Suppressor macrophage treated with lipopolysaccharide for 1 hour (primary cell): ENCODE results near the gene GPR22.
A peak's percentile ranks its signal among the peaks of the same experiment; 100 is the strongest.

ENCODE experiments used
- DNase-seq, 3 donors: peaks; one replicate each; pipeline ENCODE4 v3.0.0-alpha.2; 2020 to 2022

The GPR22 gene, protein sequence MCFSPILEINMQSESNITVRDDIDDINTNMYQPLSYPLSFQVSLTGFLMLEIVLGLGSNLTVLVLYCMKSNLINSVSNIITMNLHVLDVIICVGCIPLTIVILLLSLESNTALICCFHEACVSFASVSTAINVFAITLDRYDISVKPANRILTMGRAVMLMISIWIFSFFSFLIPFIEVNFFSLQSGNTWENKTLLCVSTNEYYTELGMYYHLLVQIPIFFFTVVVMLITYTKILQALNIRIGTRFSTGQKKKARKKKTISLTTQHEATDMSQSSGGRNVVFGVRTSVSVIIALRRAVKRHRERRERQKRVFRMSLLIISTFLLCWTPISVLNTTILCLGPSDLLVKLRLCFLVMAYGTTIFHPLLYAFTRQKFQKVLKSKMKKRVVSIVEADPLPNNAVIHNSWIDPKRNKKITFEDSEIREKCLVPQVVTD

DNA sequence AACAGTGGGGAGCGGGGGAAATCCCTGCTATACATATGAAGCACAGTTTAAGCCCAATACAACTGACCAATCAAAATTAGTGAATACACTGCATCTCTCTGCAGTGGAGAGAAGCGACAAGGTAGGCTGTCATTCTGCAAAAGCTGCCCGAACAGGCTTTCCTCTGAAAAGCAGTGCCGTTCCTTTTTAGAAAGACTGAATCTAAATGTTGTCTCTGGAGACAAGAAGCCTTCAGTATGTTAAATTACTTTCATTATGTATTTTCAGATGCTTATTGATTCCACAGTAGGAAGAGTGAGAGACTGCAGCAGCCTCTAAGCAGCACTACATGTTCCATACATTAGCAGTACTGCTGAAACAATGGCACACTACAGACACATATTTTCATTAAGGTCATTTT is at the start of gene GPR22:
Gene GPR22 (plus strand): TSS at position 129 of the 400 bp plus-strand sequence. CDS start 4,004 bp downstream, outside the sequence.
- DNase-seq, result no peak

DNA sequence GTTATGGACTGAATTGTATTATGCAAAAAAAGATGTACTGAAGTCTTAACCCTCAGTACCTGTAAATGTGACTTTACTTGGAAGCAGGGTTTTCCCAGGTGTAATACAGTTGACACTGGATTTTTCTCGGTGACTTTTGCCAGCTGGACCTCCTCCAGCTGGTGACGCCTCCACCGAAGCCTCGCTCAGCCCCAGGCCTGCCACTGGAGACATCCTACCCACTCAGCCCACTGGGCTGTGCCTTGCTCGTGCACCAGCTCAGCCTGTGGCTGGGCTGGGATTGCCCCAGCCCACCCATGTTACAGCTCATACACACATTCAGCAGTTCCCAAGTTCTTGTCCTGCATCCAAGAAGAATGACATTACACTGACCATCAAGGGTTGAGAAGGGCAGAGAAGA is 42.4 kb upstream of the GPR22 start:
- DNase-seq, result no peak

DNA sequence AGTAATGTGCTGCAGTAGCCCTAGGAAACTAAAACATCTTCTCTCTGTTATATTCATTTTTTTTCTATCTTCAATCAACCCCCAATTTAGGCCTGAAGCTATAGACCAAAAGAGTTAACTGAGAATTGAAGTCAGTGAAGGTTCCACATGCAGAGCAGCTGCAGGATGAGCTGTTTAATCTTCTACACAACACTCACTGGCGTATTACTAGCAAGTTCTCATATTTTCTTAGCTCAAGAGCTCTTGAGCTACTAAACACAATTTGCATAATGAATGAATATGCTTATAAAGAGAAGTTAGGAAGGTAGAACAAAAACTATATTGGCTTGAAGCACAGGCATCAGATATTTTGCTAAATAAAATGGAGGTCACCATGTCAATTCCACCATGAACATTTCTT is 41.2 kb upstream of the GPR22 start:
- no peak for DNase-seq

DNA sequence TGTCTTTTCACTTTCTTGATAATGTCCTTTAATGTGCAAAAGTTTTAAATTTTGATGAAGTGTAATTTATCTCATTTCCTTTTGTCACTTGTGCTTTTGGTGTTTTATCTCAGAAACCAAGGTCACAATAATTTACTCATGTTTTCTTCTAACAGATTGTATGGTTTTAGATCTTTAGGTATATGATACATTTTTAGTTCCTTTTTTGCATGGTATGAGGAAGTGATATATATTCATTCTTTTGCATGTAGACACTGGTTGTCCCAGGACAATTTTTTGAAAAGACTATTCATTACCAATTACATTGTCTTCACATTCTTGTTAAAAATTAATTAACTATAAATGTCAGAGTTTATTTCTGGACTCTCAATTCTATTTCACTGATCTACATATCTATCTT is 39.8 kb upstream of the GPR22 start:
- no peak for DNase-seq

DNA sequence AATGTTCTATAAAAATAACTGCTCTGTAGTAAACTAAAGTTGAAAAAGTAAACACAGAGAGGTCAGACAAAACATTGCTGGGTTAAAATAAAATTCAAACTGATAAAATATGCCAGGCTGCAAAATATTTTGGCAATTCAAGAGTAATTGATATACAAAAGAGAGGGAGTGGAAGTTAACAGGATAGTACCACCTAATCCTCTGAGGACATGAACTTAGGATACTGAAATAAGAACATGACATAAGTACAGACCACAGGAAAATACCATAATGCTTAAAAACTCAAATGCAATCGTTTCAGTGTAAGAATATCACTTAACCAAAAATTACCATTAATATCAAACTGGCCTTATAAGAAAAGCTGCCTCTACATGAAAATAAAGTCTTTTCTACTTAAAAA is 37.6 kb upstream of the GPR22 start:
- DNase-seq, result no peak

DNA sequence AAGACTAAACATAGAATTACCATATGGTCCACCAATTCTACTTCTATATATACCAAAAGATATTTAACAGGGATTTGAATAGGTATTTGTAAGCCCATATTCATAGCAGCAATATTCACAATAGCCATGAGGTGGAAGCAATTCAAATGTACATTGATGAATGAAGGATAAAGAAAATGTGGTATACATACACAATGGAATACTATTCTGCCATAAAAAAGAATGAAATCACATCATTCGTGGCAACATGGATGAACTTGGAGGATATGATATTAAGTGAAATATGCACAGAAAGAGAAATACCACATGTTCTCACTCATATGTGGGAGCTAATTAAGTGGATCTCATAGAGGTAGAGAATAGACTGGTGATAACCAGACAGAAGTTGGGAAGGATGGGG is 34.1 kb upstream of the GPR22 start:
- no peak for DNase-seq

DNA sequence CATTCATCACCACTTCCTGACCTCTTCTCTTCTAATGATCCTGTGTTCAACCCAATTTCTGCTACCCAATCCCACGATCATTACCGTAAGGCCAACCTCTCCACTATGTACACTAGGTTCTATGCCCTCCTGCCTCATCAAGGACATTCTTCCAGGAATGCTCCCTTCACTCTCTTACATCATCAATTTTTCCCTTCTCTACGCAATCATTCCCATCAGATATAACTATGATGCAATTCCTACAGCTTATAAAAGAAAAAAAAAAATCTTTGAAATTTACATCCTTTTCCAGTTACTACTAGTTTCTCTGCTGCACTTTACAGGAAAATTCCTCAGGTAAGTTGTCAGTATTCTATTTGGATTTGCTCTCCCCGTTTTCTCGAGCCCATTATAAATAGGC is 30.8 kb upstream of the GPR22 start:
- no peak for DNase-seq

DNA sequence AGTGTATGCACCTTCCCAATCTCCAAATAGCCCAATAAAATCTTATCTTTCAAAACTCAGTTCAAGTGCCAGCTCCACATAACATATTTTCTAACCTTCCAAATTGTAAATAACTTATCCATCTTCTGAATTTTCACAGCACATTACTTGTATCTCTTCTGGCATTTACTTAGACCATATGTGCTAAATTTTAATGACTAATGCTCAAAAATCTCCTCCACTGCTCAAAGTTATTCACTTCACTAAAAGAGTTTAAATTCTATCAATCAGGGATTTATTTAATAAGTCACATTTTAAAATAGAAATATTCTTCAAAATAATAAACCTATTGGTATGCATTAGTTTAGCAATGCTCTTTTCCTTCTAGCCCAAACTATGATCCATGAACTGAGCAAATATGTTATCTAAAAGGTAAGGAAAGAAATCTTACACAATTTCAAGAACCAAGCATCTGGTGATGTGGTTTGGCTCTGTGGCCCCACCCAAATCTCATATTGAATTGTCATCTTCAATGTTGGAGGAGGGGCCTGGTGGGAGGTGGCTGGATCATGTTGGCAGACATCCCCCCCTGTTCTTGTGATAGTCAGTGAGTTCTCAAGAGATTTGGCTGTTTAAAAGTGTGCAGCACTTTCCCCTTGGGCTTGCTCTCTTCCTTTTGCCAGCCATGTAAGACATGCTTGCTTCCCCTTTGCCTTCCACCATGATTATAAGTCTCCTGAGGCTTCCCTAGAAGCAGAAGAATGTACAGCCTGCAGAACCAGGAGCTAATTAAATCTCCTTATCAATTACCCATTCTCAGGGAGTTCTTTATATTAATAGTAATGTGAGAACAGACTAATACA is 28.1 kb upstream of the GPR22 start:
- DNase-seq, result no peak

DNA sequence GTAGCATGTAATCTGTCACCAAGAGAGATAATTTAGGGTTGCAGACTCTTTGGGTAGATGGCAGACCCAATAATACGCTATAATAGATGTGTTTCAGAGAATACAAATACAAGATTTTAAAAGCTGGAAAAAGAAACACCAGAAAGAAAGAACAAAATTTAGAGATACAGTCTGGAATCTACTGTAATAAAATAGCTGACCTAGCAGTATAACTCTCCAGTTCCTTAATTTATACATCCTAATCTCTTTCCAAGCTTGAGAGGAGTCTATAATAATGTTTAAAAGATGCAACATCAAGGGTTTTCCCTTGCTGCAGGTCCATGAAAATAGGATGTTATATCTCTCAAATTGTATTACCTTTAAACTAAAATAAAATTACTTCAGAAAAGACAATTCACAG is 27.2 kb upstream of the GPR22 start:
- DNase-seq, result no peak

DNA sequence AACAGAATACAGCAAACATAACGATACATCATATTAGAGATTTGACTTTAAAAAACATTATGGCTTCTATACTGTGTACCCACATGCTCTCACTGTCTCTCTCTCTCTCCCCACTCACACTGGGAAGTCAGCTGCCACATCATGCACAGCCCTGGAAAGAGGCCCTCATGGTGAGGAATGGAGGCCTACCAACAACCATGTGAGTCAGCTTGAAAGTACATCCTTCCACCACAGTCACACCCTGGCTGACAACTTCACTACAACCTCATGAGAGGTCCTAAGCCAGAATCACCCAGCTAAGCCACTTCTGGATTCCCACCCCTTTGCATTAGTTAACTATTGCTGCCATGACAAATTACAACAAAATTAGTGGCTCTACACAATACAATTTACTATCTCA is 23.3 kb upstream of the GPR22 start:
- no peak for DNase-seq

DNA sequence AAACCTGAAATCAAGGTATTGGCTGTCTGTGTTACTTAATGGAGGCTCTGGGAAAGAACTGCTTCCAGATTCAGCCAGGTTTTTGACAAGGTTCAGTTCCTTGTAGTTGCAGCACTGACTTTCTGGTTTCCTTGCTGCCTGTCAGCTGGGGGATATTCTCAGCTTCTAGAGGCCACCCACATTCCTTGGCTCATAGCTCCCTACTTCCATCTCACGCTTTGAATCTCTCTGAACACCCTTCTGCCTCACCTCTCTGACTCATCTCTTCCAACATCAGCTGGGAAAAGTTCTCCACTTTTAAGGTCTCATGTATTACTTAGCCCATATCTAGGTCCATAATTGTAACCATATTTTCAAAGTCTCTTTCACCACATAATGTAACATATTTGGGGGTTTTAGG is 22.9 kb upstream of the GPR22 start:
- DNase-seq, result no peak

DNA sequence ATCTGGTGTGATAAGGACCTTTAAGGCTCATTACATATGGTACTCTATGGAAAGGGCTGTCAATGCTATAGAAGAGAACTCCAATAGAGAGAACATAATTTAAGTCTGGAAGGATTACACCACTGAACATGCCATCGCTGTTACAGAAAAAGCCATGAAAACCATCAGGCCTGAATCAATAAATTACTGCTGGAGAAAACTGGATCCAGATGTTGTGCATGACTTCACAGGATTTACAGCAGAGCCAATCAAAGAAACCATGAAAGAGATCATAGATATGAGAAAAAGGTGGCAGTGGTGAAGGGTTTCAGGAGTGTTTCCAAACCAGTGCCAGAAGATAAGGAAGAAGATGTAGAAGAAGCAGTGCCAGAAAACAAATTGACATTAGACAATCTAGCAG is 18.9 kb upstream of the GPR22 start:
- DNase-seq, result no peak

DNA sequence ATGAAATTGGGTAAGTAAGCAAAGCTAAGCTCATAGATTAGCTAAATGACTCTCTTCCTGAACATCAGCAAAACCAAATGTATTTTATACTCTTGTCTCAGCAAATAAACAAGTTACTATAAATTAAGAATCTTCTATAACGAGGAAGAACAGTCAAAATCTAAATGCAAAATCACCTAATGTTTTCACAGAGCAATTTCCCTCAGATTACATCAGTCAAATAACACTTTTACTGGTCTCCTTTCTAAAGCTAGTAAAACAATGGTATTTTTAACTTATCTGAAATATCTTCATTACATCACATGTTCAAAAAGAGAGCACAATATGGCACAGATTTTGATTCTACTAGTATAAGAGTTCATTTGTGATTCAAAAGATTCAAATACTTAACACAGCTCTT is 16.5 kb upstream of the GPR22 start:
- no peak for DNase-seq

DNA sequence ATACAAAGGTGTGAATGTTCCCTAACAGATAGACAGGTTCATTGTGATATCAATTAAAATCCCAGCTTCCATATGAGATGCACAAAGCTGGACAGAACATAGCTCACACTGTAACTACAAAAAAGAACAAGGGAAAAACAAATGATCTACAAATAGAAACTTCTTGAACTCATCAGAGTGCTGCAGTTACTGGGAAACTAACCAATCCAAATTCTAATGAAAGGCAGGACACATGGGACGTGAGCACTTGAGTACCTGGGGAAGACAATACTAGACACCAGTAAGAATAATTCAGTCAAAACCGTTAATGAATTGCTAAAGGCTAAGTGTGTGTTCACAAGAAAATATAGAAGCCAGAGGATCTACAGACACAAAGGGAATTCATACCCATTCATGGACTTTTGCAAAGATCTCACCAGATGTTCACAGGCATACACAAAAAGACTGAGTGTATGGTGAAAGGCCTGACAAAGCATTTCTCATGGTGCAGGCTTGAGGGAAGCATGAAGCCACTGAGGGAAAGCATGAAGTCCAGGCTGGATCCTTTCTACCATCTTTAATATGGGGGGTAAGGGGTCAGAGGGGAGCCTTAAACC is 7.8 kb upstream of the GPR22 start:
- DNase-seq, result no peak

DNA sequence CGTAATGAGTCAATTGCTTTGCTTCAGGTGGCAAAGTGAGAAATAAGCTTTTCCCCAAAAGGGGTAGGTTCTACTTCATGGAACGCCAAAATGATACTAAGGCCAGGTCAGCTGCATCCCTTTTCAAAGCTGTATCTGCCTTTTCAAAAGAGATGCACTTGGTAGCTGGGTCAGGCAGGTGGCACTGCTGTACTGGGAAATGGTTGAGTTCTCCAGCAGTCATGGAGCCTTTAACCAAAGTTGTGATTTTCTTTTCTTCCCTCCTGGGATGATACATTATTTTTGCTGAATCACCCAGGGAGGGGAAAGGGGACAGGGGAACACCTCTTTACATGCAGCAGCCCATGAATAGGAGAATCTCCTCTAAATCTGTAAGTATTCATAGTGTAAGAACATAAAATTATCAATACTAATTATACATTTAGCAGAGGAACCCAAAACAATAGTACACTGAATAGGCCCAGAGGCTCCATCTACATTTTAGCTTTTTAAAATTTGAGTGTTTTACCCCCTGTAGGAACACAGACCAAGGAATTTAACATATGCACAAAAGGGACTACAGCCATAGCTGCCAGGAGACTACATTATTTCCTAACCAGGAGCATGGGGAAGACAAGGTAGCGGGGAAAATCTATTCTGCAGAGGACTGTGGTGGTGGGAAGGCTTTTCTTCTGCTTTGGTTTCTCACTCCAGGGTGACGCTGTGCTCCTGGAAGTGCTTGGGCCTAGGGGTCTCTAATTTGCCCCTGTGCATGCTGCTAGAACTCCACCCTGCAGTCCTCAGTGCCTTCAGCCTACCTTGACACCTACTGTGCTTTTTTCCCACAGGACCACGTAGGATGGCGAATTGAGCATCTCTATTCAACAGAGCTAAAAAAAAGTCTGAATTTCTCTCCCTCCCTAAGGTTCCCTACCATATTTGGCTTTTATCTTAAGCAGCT is 6.4 kb upstream of the GPR22 start:
- peak; percentile 55 to 63 (median 61) for DNase-seq

DNA sequence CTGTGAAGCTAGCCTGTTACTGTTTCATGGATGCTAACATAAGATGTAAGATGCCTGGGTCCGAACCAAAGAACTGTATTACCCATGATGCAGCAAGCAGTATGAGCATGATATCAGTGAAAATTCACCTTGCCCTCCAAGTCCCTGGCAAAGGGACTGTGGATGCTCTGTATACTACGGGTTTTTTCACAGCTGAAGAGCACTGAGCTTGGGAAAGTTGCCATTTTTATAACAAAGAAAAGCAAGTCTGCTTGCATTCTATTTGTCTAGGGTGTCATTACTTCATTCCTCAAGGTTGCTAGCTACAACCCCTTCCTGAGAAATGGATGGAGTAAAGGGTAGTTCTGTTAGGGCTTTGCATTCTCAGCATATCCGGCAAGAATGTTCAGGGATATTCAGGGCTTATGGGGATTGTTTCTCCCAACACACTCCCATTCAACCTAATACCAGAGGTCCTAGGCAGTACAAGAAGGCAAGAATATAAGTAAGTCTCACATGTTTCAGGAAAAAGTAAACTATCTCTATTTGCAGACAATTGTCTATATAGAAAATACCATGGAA is 5.1 kb upstream of the GPR22 start:
- no peak for DNase-seq

DNA sequence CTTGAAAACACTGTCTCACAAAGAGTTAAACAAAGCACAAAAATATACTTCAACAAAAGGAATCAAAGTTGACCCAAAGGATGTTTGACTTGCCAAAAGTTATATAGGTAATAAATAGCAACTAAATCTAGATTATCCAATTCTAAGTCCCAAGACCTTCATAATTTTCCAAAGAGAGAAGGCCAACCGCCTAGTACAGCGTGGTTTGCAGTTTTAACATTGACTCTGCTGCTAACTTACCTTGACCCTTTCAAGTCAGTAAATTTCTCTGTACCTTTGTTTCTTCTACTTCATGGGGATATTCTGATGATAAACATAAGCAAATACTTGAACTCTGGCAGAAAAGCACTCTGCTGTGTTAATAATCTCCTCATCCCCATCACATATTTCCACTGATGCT is 1.9 kb upstream of the GPR22 start:
- no peak for DNase-seq

DNA sequence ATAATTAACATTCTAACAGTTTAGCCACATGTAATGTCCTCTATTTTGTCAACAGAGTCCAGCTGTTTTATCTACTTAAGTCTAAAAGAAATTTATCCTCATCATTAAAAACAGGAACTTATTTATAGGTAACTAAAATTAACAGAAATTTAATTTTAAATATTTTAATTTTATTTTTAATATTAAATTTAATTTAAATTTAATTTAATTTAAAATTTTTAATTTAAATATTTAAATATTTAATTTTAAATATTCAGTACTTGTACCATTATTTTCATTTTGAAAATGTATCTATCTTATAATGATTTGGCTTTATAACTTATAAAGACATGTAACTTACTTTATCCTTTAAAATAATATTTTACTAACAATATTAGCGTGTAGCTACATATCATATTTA is 1.0 kb upstream of the GPR22 start:
- no peak for DNase-seq

DNA sequence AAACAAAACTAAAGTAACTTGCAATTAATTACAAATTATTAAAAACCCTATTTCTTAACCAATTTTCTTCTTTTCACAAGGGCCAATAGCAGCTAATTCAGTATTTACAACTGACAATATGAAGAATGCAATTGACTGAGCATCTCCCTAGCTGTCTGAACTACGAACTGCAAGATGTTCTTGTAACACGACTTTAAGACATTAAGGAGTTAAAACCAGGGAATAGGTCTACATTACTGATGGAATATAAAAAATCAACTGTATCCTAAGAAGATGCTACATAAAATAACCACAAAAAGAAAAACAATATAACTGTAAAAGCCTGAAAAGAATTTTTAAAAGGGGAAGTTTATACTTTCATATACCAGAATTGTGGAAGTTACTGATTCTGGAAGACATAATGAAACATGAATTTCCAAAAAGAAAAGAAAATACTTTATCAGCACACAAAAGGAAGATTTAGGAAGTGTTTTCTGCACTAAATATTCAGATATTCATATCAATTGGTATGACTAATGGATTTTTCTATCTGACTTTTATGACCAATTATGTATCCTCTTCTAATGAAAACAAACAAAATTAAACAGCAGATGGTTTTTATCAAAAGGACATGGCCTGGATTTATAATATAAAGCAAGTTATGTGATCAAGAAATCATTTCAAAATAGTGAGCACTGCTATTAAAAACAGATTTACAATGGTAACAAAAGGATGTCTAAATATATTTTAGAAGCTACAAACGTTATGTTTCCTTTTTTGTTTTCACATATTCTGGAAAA is 1.6 kb downstream of the GPR22 start:
- DNase-seq, result peak in 1 of 3 donors; percentile 32

DNA sequence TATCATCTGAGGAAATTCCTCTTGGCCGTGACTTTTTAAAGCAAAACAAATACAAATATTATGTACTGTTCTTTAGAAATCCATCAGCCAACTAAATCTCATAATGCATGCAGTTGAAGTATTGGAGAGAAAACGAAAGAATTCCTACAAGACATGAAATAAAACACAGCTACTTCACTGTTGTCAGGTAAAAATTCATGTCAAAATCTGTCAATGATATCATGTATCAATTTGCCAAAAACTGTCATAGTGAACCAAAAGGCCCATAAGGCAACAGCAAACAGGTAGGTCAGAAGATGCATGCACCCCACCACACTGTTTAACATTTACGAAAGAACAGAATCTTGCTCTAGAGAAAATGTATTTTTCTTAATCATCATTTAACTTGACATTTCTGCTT is 2.3 kb downstream of the GPR22 start:
- DNase-seq, result no peak

DNA sequence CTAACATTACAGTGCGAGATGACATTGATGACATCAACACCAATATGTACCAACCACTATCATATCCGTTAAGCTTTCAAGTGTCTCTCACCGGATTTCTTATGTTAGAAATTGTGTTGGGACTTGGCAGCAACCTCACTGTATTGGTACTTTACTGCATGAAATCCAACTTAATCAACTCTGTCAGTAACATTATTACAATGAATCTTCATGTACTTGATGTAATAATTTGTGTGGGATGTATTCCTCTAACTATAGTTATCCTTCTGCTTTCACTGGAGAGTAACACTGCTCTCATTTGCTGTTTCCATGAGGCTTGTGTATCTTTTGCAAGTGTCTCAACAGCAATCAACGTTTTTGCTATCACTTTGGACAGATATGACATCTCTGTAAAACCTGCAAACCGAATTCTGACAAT is 4.3 kb downstream of the GPR22 start:
- no peak for DNase-seq
